ENCODE data around the gene ARHGAP29.

Gene ARHGAP29

GRCh38 chr1:94225845-94226244 is 11.5 kb downstream of the ARHGAP29 start:
- TF ChIP-seq CTCF (IDR thresholded peaks at IDR 0.05; ENCODE audit: low read depth, low read length): no peak
- H3K4me3 ChIP-seq (ENCODE audit: low read depth, low read length): no peak overlapping the region

- TF ChIP-seq CTCF (IDR thresholded peaks at IDR 0.05; ENCODE audit: low read depth, low read length): no peak
- no peak overlapping the region for H3K4me3 ChIP-seq (ENCODE audit: low read depth, low read length)
These were observed 19.1 kb downstream of the ARHGAP29 start for GRCh38 chr1:94218332-94218731.

- no peak for TF ChIP-seq CTCF (IDR thresholded peaks at IDR 0.05; ENCODE audit: low read depth, low read length)
- H3K4me3 ChIP-seq (ENCODE audit: low read depth, low read length): no peak overlapping the region
These were observed 21.4 kb downstream of the ARHGAP29 start for GRCh38 chr1:94215955-94216354.

GRCh38 chr1:94209982-94210381 is 27.4 kb downstream of the ARHGAP29 start:
- no peak overlapping the region for H3K4me3 ChIP-seq (ENCODE audit: low read depth, low read length)
- TF ChIP-seq CTCF (IDR thresholded peaks at IDR 0.05; ENCODE audit: low read depth, low read length): no peak

- TF ChIP-seq CTCF (IDR thresholded peaks at IDR 0.05; ENCODE audit: low read depth, low read length): no peak
- no peak overlapping the region for H3K4me3 ChIP-seq (ENCODE audit: low read depth, low read length)
These were observed 28.0 kb downstream of the ARHGAP29 start for GRCh38 chr1:94209425-94209824.

- no peak for TF ChIP-seq CTCF (IDR thresholded peaks at IDR 0.05; ENCODE audit: low read depth, low read length)
- H3K4me3 ChIP-seq (ENCODE audit: low read depth, low read length): no peak overlapping the region
These were observed 29.7 kb downstream of the ARHGAP29 start for GRCh38 chr1:94207695-94208094.

GRCh38 chr1:94205639-94206038 is 31.7 kb downstream of the ARHGAP29 start:
- TF ChIP-seq CTCF (IDR thresholded peaks at IDR 0.05; ENCODE audit: low read depth, low read length): no peak

More at GRCh38 chr1:94205639-94206038, 31.7 kb downstream of the ARHGAP29 start:
- H3K4me3 ChIP-seq (ENCODE audit: low read depth, low read length): no peak overlapping the region

Data from WI38 (cell line).